ENCODE data around the gene CALML5. TPM values are rescaled to one million over a fixed set of nuclear protein-coding genes. Genes with fewer than 3 reads are reported as not detected.

The CALML5 gene
- total and polyA plus RNA-seq, 2 donors, result not detected

DNA sequence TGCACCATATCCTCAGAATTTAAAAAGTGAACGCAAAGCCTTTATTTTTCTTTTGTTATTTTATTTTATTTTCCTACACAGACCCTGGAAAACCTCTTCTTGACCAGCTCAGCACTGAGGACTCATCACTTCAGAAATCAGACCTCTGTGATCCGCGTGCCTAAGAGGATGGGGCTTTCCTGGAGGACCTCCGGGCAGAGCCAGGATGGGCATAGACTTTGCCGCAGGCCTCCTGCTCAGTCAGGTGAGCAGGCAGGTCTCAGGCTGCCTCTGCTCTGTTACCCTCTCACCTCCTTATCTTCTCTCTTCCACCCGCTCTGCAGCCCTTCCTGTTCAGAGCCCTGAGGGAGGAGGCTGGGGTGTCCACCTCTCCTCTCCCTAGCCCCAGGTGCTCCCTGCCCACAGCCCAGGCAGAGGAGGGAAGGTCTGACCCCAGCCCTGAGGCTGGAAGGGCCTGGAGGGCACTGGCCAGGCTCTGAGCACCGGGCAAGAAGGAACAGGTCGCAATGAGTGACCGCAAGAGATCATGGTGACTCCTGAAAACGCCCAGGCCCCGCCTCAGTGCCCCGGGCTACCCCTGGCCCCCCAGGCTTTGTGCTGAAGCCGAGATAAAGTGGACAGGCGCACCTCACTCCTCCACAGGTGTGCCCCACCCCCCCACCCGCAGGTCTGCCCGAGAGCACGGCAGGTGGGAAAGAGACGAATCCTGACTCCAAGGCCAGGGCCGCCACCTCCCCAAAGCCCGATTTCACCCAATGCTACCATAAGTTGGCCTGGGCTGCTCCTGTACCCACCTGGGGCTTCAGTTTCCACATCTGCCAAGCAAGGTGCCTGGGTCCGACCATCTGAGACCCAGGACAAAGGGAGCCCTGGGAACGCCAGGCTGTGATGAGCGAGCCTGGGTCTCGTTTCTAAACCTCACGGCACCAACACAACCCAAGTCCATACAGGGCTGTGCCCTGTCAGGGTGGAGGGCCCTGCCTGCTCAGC, 2.8 kb downstream of the CALML5 start:
- DNase-seq (ENCODE audit: extremely low spot score), result no peak
- 90% methylated on average over 25 of the region's 25 CpGs for WGBS
- no peak overlapping the region for H3K27ac ChIP-seq (ENCODE audit: low read depth)
- H3K4me1 ChIP-seq (ENCODE audit: insufficient read depth), result no peaks in the 10 kb centered on the region
- no peak overlapping the region for H3K4me3 ChIP-seq (ENCODE audit: low read depth, low read length)
- no peaks in the 10 kb centered on the region for H3K36me3 ChIP-seq (ENCODE audit: insufficient read depth)

DNA sequence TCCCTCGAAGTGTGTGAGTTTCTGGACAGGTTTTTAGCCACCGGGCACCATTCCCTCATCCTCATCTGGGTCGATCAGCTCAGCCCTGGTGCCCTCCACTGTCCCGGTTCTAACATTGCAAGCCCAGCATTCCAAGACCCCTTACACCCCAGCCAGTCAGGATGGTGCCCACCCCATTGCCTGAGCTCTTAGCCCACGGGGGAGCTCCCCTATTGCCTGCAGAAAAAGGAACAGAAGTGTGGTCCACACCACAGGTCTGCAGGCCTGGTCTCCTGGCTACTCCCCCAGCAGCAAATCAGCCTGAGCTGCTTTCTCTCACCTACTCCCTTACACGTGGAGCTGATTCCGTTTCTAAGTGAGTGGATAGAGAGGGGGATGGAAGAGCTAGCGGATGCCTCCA, 4.8 kb downstream of the CALML5 start:
- DNase-seq (ENCODE audit: extremely low spot score), result no peak
- no peak overlapping the region for H3K27ac ChIP-seq (ENCODE audit: low read depth)
- WGBS, result 88% methylated on average over 8 of the region's 8 CpGs
- H3K4me3 ChIP-seq (ENCODE audit: low read depth, low read length), result no peak overlapping the region
- H3K4me1 ChIP-seq (ENCODE audit: insufficient read depth), result no peaks in the 10 kb centered on the region
- no peaks in the 10 kb centered on the region for H3K36me3 ChIP-seq (ENCODE audit: insufficient read depth)

GRCh38 chr10:5493691-5494090, 5.7 kb downstream of the CALML5 start:
- no peak overlapping the region for H3K27ac ChIP-seq (ENCODE audit: low read depth)
- no peaks in the 10 kb centered on the region for H3K4me1 ChIP-seq (ENCODE audit: insufficient read depth)
- 82% methylated on average over 3 of the region's 3 CpGs for WGBS
- no peaks in the 10 kb centered on the region for H3K36me3 ChIP-seq (ENCODE audit: insufficient read depth)
- no peak overlapping the region for H3K4me3 ChIP-seq (ENCODE audit: low read depth, low read length)
- DNase-seq (ENCODE audit: extremely low spot score), result no peak

DNA sequence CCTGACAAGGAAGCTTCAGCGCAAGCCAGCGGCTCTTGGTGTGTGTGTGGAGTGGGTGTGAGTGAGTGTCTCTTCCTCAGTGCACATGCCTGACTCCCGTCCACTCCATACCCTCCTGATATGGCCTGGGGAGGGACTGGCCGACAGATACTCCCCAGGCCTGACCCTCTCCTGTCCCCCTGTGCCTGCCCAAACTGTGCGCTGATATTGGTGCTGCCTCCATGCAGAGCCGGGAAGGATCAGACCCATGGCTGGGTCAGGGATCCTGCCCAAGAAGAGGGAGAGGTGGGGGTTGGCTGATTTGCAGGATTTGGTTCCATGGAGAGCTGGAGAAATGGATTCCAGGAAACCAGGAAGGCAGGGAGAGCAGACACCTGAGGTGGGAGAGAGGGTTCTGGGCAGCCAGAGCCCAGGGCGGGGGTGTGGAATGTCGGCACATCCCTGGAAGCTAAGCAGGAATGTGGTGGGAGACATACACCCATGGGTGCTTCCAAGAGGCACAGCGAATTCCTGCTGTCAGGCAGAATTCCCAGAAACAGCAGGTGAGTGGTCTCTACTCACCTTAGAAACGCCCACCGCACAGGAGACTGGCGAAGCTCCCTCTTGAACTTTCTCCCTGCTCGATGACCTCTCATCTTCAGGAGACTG, 6.3 kb downstream of the CALML5 start:
- H3K4me3 ChIP-seq (ENCODE audit: low read depth, low read length), result no peak overlapping the region
- no peak overlapping the region for H3K27ac ChIP-seq (ENCODE audit: low read depth)
- no peak for DNase-seq (ENCODE audit: extremely low spot score)
- 94% methylated on average over 13 of the region's 13 CpGs for WGBS
- H3K4me1 ChIP-seq (ENCODE audit: insufficient read depth), result no peaks in the 10 kb centered on the region
- no peaks in the 10 kb centered on the region for H3K36me3 ChIP-seq (ENCODE audit: insufficient read depth)

DNA sequence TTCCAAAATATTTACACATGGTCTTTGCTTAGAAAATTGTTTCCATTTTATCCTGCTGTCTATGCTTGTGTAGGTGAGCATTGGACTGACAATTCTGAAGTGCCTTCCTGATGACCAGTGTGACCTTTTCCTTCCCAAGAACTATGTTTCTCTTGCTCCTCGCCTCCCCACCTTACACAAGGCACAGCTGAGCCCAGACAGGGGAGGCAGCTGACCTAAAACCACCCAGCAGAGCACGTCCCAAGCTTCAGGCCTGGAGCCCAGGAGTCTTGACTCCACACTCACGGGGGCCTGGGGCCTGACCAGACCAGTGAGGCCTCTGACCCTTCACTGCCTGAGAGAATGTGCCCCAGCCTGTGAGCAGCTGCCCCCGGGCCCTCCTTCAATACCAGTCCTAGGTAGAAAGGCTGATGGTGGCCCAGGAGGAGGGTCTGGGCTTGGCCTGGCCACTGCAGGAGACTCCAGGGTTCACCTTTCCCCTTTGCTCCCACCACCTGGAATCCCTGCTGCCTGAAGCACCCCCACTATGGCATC, 7.0 kb downstream of the CALML5 start:
- H3K27ac ChIP-seq (ENCODE audit: low read depth), result no peak overlapping the region

DNA sequence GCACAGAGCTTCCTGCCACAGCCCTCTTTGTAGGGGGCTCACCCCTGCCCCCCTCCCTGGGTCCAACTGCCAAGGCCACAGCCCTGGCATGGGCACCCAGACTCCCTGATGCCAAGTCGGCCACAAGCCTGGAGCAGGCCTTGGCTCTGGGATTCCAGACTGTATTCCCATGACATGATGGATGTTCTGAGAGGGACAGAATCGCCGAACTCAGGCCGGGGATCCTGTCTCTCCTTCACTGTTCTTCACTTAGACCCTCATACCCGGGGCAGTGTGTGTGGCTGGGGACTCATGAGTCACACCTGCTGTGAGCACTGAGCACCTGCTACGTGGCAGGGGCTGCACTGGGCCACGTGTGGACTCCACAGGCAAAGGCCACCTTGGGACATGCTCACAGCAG, 7.9 kb downstream of the CALML5 start:
- Histone ChIP-seq H3K27ac (ENCODE audit: low read depth) (no peak overlapping the region), H3K4me3 (ENCODE audit: low read depth, low read length) (no peak overlapping the region), H3K36me3 (ENCODE audit: insufficient read depth) (no peaks in the 10 kb centered on the region), H3K4me1 (ENCODE audit: insufficient read depth) (no peaks in the 10 kb centered on the region)
- DNase-seq (ENCODE audit: extremely low spot score), result no peak
- 96% methylated on average over 7 of the region's 7 CpGs for WGBS

More for the DNA sequence above, 7.0 kb downstream of the CALML5 start:
- WGBS, result 95% methylated on average over 4 of the region's 4 CpGs
- no peak overlapping the region for H3K4me3 ChIP-seq (ENCODE audit: low read depth, low read length)
- H3K36me3 ChIP-seq (ENCODE audit: insufficient read depth), result no peaks in the 10 kb centered on the region
- H3K4me1 ChIP-seq (ENCODE audit: insufficient read depth), result no peaks in the 10 kb centered on the region
- DNase-seq (ENCODE audit: extremely low spot score), result no peak

- 90% methylated on average over 10 of the region's 10 CpGs for WGBS
- Histone ChIP-seq H3K27ac (ENCODE audit: low read depth) (no peak overlapping the region), H3K4me1 (ENCODE audit: insufficient read depth) (no peaks in the 10 kb centered on the region), H3K36me3 (ENCODE audit: insufficient read depth) (no peaks in the 10 kb centered on the region), H3K4me3 (ENCODE audit: low read depth, low read length) (no peak overlapping the region)
- DNase-seq (ENCODE audit: extremely low spot score), result no peak
Measured at GRCh38 chr10:5490698-5491464, 8.5 kb downstream of the CALML5 start.

- Histone ChIP-seq H3K36me3 (ENCODE audit: insufficient read depth) (no peaks in the 10 kb centered on the region), H3K4me3 (ENCODE audit: low read depth, low read length) (no peak overlapping the region), H3K27ac (ENCODE audit: low read depth) (no peak overlapping the region), H3K4me1 (ENCODE audit: insufficient read depth) (no peaks in the 10 kb centered on the region)
- no peak for DNase-seq (ENCODE audit: extremely low spot score)
- WGBS, result 94% methylated on average over 4 of the region's 4 CpGs
Measured at GRCh38 chr10:5490032-5490431, 9.3 kb downstream of the CALML5 start.

DNA sequence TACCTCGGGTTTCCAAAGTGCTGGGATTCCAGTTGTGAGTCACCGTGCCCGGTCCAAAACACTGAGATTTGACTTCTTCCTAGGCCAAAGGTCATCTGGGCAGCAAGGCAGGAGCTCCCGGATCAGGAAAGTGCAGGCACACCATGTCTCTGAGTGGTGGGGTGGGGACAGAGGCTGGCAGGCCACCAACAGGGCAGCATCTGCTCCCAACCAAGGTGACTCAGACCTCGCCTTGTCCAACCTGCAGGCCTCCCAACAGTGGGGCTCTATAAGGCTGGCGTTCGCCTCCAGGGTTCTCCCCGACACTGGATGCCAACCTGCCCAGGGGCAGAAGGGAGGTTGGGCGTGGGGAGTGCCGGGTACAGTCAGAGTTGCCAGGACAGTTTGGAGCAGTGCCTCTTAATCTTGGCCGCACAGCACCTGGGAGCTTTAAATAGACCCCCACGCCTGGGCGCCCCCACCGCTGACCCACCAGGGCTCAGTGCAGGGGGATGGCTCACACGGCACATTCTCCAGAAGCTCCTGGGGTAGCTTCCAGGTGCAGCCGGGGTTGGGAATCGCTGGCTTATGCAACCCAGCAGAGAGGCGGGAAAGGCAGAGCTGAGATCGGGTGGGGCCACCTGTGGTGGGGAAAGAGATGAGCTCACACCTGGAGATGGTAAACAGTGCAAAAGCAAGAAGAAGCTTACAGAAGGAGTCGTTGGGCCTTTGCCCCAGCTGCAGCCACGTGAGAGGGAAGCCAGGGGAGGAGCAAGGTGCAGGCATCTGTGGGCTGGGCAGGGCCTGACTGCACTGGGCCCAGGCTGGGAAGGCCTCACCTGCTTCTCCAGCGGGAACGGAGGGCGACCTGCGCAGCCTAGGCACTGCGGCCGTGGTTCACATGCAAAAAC, 10.9 kb downstream of the CALML5 start:
- no peaks in the 10 kb centered on the region for H3K36me3 ChIP-seq (ENCODE audit: insufficient read depth)
- DNase-seq (ENCODE audit: extremely low spot score), result no peak
- no peaks in the 10 kb centered on the region for H3K4me1 ChIP-seq (ENCODE audit: insufficient read depth)
- no peak overlapping the region for H3K4me3 ChIP-seq (ENCODE audit: low read depth, low read length)
- peak overlapping the region; percentile 16 for H3K27ac ChIP-seq (ENCODE audit: low read depth)
- WGBS, result 87% methylated on average over 27 of the region's 27 CpGs

DNA sequence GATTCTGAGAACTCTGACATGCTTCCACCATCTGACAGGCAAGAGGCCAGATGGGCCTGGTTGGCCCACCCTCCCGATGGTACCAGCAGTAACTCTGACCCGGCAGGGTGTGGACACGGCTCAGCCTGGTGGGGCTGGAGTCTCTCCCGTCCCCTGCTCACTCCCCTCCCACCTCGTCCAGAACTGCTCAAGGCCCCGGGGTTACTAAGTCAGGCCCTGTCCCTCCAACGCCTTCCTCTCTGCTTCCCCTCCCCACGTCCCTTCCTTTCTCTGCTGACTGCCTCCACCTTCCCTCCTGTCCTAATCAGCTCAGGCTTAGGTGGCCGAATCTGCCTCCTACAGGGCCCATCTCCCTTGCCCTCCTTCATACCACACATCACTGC, 12.5 kb downstream of the CALML5 start:
- DNase-seq (ENCODE audit: extremely low spot score), result no peak

DNA sequence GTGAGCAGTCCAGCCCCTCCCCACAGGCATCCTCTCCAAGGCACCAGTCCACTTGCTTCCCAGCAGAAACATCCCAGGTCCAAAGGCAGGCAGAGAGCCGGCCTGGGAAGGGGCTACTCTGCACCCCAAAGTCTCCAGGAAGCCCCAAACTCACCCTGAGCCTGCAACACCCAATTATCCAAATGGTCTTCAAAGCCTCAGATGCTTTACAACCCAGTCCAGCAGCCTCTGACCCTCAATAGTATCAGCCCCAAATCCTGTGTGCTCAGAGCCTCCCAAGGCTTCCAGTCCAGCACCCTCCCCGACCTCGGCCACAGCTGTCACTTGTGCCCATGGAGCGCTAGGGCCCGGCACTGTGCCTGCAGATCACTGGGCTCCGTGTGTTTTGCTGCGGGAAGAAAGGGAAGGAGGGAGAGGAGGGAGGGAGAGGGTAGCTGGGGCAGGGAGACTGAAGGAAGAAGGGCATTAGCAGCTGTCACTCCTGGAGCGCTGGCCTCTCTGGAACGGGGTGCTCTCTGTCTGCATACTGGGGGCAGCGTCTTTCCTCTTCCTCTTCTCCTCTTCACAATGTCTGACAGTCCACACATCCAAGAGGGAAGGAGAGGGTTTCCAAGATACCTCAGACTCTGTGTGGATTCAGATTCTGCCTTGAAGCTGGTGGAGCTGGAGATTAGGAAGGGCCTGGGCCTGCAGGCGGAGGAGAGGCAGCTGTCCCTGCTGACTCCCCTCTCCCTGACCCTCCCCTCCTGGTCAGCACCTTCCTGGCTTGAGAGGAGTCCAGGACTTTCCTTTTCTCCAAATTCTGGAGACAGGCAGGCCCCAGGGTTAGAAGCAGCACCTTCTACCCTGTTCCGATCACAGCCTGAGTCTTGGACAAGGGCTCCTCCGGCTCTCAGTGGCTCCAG, 13.2 kb downstream of the CALML5 start:
- no peaks in the 10 kb centered on the region for H3K36me3 ChIP-seq (ENCODE audit: insufficient read depth)
- no peaks in the 10 kb centered on the region for H3K4me1 ChIP-seq (ENCODE audit: insufficient read depth)
- no peak overlapping the region for H3K4me3 ChIP-seq (ENCODE audit: low read depth, low read length)
- WGBS, result 88% methylated on average over 13 of the region's 13 CpGs
- no peak for DNase-seq (ENCODE audit: extremely low spot score)
- H3K27ac ChIP-seq (ENCODE audit: low read depth), result no peak overlapping the region

More for the DNA sequence above, 12.5 kb downstream of the CALML5 start:
- Histone ChIP-seq H3K27ac (ENCODE audit: low read depth) (no peak overlapping the region), H3K36me3 (ENCODE audit: insufficient read depth) (no peaks in the 10 kb centered on the region), H3K4me1 (ENCODE audit: insufficient read depth) (no peaks in the 10 kb centered on the region), H3K4me3 (ENCODE audit: low read depth, low read length) (no peak overlapping the region)
- WGBS, result 66% methylated on average over 9 of the region's 9 CpGs

- no peaks in the 10 kb centered on the region for H3K4me1 ChIP-seq (ENCODE audit: insufficient read depth)
- no peak for DNase-seq (ENCODE audit: extremely low spot score)
- no peaks in the 10 kb centered on the region for H3K36me3 ChIP-seq (ENCODE audit: insufficient read depth)
- no peak overlapping the region for H3K27ac ChIP-seq (ENCODE audit: low read depth)
- no peak overlapping the region for H3K4me3 ChIP-seq (ENCODE audit: low read depth, low read length)
- WGBS, result 86% methylated on average over 14 of the region's 14 CpGs
Measured at GRCh38 chr10:5485290-5485689, 14.1 kb downstream of the CALML5 start.

Data from urinary bladder (tissue), 4 donors.